Measurements from ENCODE around the gene BACE2. TPM values are rescaled to one million over a fixed set of nuclear protein-coding genes. Genes with fewer than 3 reads are reported as not detected.

BACE2 gene
- total and polyA plus RNA-seq, 11 donors, result 3.8 to 30.3 (median 15.6) TPM

GRCh38 chr21:41121785-41122415 is 46.1 kb upstream of the BACE2 start:
- Histone ChIP-seq H3K4me1 (peaks cover 0 to 9% (median 0%) of the 10 kb centered on the region in 12 donors), H3K9me3 (no peaks in the 10 kb centered on the region), H3K4me3 (no peak overlapping the region), H3K36me3 (no peaks in the 10 kb centered on the region), H3K27ac (no peak overlapping the region), H3K27me3 (peaks cover 0 to 26% (median 5%) of the 10 kb centered on the region in 9 donors)
- 38 to 40% (median 39%) methylated on average over 15 to 19 of the region's 19 CpGs for WGBS, 4 donors
- TF ChIP-seq CTCF (IDR thresholded peaks at IDR 0.05), result peak; percentile 78 to 93 (median 88)
- no peak for TF ChIP-seq POLR2A (IDR thresholded peaks at IDR 0.05)
- peak; percentile 47 to 88 (median 86) for ATAC-seq
- intact Hi-C loops (cut with DNase I), result loop anchor here (2.0 to 10.0 kb wide), 5 partner anchors 333 to 655 kb away; no protein-coding TSS in a partner anchor
- peak; percentile 74 to 85 (median 80) for DNase-seq

GRCh38 chr21:41124641-41125201 is 43.2 kb upstream of the BACE2 start:
- intact Hi-C loops (cut with DNase I), result loop anchor here in 8 of 10 donors (5.0 to 10.0 kb wide), 4 partner anchors 330 to 653 kb away; no protein-coding TSS in a partner anchor
- no peak for TF ChIP-seq CTCF (IDR thresholded peaks at IDR 0.05)
- no peak for TF ChIP-seq POLR2A (IDR thresholded peaks at IDR 0.05)
- 59 to 69% (median 62%) methylated on average over 12 to 13 of the region's 13 CpGs for WGBS, 4 donors
- H3K4me3 ChIP-seq, result peak overlapping the region in 1 of 12 donors; percentile 23
- no peaks in the 10 kb centered on the region for H3K36me3 ChIP-seq
- ATAC-seq (peak in 3 of 4 donors; percentile 46 to 62 (median 49)), DNase-seq (no peak)
- peaks cover 0 to 9% (median 0%) of the 10 kb centered on the region in 12 donors for H3K4me1 ChIP-seq
- H3K27me3 ChIP-seq, result peaks cover 0 to 15% (median 0%) of the 10 kb centered on the region in 9 donors
- H3K27ac ChIP-seq, result peak overlapping the region in 1 of 12 donors; percentile 2
- peaks cover 0 to 8% (median 0%) of the 10 kb centered on the region in 12 donors for H3K9me3 ChIP-seq

GRCh38 chr21:41128981-41129380 is 39.0 kb upstream of the BACE2 start:
- TF ChIP-seq CTCF (IDR thresholded peaks at IDR 0.05) (no peak), POLR2A (IDR thresholded peaks at IDR 0.05) (no peak)
- no peak overlapping the region for H3K4me3 ChIP-seq
- H3K4me1 ChIP-seq, result peaks cover 0 to 9% (median 0%) of the 10 kb centered on the region in 12 donors
- intact Hi-C loops (cut with DNase I), result loop anchor here in 2 of 10 donors (10.0 kb wide), 2 partner anchors 326 to 336 kb away; no protein-coding TSS in a partner anchor
- no peak for ATAC-seq
- no peak for DNase-seq
- H3K9me3 ChIP-seq, result peaks cover 0 to 8% (median 0%) of the 10 kb centered on the region in 12 donors
- H3K36me3 ChIP-seq, result no peaks in the 10 kb centered on the region
- no peak overlapping the region for H3K27ac ChIP-seq
- no peaks in the 10 kb centered on the region for H3K27me3 ChIP-seq

- 70 to 79% (median 76%) methylated on average over 3 of the region's 3 CpGs for WGBS, 4 donors
- Histone ChIP-seq H3K27ac (no peak overlapping the region), H3K4me3 (no peak overlapping the region), H3K9me3 (peaks cover 0 to 8% (median 0%) of the 10 kb centered on the region in 12 donors), H3K27me3 (no peaks in the 10 kb centered on the region), H3K36me3 (no peaks in the 10 kb centered on the region), H3K4me1 (no peaks in the 10 kb centered on the region)
- TF ChIP-seq CTCF (IDR thresholded peaks at IDR 0.05), result no peak
- TF ChIP-seq POLR2A (IDR thresholded peaks at IDR 0.05), result no peak
- ATAC-seq (no peak), DNase-seq (no peak)
- intact Hi-C loops (cut with DNase I), result loop anchor here in 2 of 10 donors (5.0 kb wide), 2 partner anchors 984 to 989 kb away; no protein-coding TSS in a partner anchor
Measured at GRCh38 chr21:41130883-41131282, 37.1 kb upstream of the BACE2 start.
